Neural progenitor cell (in vitro differentiated cells): ENCODE results near the gene GPRIN3. TPM values are rescaled to one million over a fixed set of nuclear protein-coding genes. Genes with fewer than 3 reads are reported as not detected.

Source experiments
- DNase-seq: peaks from one replicate; pipeline ENCODE4 v3.0.0-alpha.2; 2016; ENCODE audit warnings: low spot score
- H2AFZ ChIP-seq: fragments of 200-600 bp; sonication (generic); replicated peaks from 2 replicates; pipeline ENCODE4 v1.6.1; 2016; ENCODE audit warnings: antibody characterized with exemption
- H3F3A ChIP-seq: fragments of 200-600 bp; sonication (generic); 2 replicates; pipeline ENCODE4 v1.6.1; 2016; ENCODE audit warnings: antibody characterized with exemption, low read depth
- H3K27ac ChIP-seq: fragments of 200-600 bp; sonication (generic); 2 replicates; pipeline ENCODE4 v1.5.1; 2016; ENCODE audit warnings: mild to moderate bottlenecking
- H3K27me3 ChIP-seq: fragments of 200-600 bp; sonication (generic); 2 replicates; pipeline ENCODE4 v1.6.1; 2016; ENCODE audit warnings: mild to moderate bottlenecking, moderate library complexity
- H3K36me3 ChIP-seq: fragments of 200-600 bp; sonication (generic); 2 replicates; pipeline ENCODE4 v1.5.1; 2016
- H3K4me1 ChIP-seq: fragments of 200-600 bp; sonication (generic); 2 replicates; pipeline ENCODE4 v1.6.1; 2016; ENCODE audit warnings: mixed run types
- H3K4me2 ChIP-seq: fragments of 200-600 bp; sonication (generic); 2 replicates; pipeline ENCODE4 v1.6.1; 2016
- H3K4me3 ChIP-seq: fragments of 200-600 bp; sonication (generic); 2 replicates; pipeline ENCODE4 v1.5.1; 2016
- H3K79me2 ChIP-seq: fragments of 200-600 bp; sonication (generic); 2 replicates; pipeline ENCODE4 v1.6.1; 2016; ENCODE audit warnings: low read depth
- H3K9ac ChIP-seq: fragments of 200-600 bp; sonication (generic); 2 replicates; pipeline ENCODE4 v1.6.1; 2016
- H3K9me3 ChIP-seq: fragments of 200-600 bp; sonication (generic); 2 replicates; pipeline ENCODE4 v1.5.1; 2016; ENCODE audit warnings: low read depth
- H4K20me1 ChIP-seq: fragments of 200-600 bp; sonication (generic); 2 replicates; pipeline ENCODE4 v1.6.1; 2016; ENCODE audit warnings: low read depth
- H3K27ac Mint-ChIP-seq: 3 replicates; pipeline ENCODE4 v1.8.0; 2021; ENCODE audit warnings: mixed read lengths
- H3K27me3 Mint-ChIP-seq: 2 replicates; pipeline ENCODE4 v1.8.0; 2022; ENCODE audit warnings: low read depth, mild to moderate bottlenecking, inconsistent platforms, moderate library complexity, mixed read lengths; ENCODE audit not compliant: insufficient read depth
- H3K36me3 Mint-ChIP-seq: 3 replicates; pipeline ENCODE4 v1.8.0; 2021; ENCODE audit warnings: mixed read lengths
- H3K4me1 Mint-ChIP-seq: 3 replicates; pipeline ENCODE4 v1.8.0; 2021; ENCODE audit warnings: mixed read lengths
- H3K4me3 Mint-ChIP-seq: 3 replicates; pipeline ENCODE4 v1.8.0; 2021; ENCODE audit warnings: mild to moderate bottlenecking, moderate library complexity, mixed read lengths
- H3K9me3 Mint-ChIP-seq: 3 replicates; pipeline ENCODE4 v1.8.0; 2020; ENCODE audit warnings: mixed read lengths
- EZH2 ChIP-seq: fragments of 200-600 bp; sonication (generic); IDR thresholded peaks from 2 replicates; pipeline ENCODE4 v1.6.1; 2017; ENCODE audit warnings: antibody characterized with exemption, mild to moderate bottlenecking, moderate library complexity
- EZH2phosphoT487 ChIP-seq: fragments of 200-600 bp; sonication (generic); IDR thresholded peaks from 2 replicates; pipeline ENCODE4 v1.6.1; 2017; ENCODE audit warnings: antibody characterized with exemption
- total RNA-seq: library from RNA; depleted of rRNA; stranded (reverse); fragments of >200 nt; gene quantifications from 2 replicates; pipeline ENCODE4 v1.2.3, GENCODE V29; 2015; ENCODE audit warnings: low replicate concordance
- TF ChIP-seq, protein P1 (sequence below): fragments of 200-600 bp; sonication (generic); IDR thresholded peaks from 2 replicates; pipeline ENCODE4 v1.5.1; 2017; ENCODE audit warnings: antibody characterized with exemption, mild to moderate bottlenecking

The GPRIN3 gene
- total RNA-seq, 1 donor from 2014 or later = 0.15 TPM

DNA sequence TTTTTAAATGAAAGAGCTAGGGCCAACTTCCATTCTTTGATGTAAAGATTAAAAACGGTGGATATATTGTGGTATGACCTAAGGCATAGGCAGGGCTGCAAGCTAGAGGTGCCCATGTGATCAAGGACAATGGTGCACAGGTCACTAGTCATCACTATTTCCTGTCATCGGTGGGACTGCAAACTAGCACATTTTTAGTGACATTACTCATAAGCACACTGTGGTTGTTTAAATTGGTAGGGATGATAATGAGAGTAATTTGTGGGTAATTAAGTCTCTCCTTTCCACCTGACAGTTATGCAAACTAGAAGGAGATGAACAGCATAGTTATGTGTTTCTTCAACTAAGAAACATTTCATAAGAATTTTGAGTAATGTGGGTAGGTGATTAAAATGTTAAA, 85.4 kb downstream of the GPRIN3 start:
- H3K36me3 Mint-ChIP-seq = no peaks in the 10 kb centered on the region
- no peak overlapping the region for H3K9ac ChIP-seq
- H3K27ac Mint-ChIP-seq = no peak overlapping the region
- H3K9me3 Mint-ChIP-seq = no peaks in the 10 kb centered on the region
- H3K4me1 ChIP-seq = peaks cover 15% of the 10 kb centered on the region
- no peaks in the 10 kb centered on the region for H3K9me3 ChIP-seq
- no peak overlapping the region for H2AFZ ChIP-seq
- H3K4me2 ChIP-seq = no peak overlapping the region
- no peak overlapping the region for H3K4me3 Mint-ChIP-seq
- H3K4me1 Mint-ChIP-seq = peaks cover 7% of the 10 kb centered on the region
- no peaks in the 10 kb centered on the region for H3F3A ChIP-seq
- no peak overlapping the region for H3K27ac ChIP-seq
- DNase-seq = no peak
- H3K4me3 ChIP-seq = no peak overlapping the region
- TF ChIP-seq, protein P1, sequence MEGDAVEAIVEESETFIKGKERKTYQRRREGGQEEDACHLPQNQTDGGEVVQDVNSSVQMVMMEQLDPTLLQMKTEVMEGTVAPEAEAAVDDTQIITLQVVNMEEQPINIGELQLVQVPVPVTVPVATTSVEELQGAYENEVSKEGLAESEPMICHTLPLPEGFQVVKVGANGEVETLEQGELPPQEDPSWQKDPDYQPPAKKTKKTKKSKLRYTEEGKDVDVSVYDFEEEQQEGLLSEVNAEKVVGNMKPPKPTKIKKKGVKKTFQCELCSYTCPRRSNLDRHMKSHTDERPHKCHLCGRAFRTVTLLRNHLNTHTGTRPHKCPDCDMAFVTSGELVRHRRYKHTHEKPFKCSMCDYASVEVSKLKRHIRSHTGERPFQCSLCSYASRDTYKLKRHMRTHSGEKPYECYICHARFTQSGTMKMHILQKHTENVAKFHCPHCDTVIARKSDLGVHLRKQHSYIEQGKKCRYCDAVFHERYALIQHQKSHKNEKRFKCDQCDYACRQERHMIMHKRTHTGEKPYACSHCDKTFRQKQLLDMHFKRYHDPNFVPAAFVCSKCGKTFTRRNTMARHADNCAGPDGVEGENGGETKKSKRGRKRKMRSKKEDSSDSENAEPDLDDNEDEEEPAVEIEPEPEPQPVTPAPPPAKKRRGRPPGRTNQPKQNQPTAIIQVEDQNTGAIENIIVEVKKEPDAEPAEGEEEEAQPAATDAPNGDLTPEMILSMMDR = no peak
- no peak for TF ChIP-seq EZH2phosphoT487
- TF ChIP-seq EZH2 = no peak
- peaks cover 4% of the 10 kb centered on the region for H3K27me3 Mint-ChIP-seq
- no peaks in the 10 kb centered on the region for H3K79me2 ChIP-seq
- no peaks in the 10 kb centered on the region for H4K20me1 ChIP-seq
- no peaks in the 10 kb centered on the region for H3K27me3 ChIP-seq
- no peaks in the 10 kb centered on the region for H3K36me3 ChIP-seq

DNA sequence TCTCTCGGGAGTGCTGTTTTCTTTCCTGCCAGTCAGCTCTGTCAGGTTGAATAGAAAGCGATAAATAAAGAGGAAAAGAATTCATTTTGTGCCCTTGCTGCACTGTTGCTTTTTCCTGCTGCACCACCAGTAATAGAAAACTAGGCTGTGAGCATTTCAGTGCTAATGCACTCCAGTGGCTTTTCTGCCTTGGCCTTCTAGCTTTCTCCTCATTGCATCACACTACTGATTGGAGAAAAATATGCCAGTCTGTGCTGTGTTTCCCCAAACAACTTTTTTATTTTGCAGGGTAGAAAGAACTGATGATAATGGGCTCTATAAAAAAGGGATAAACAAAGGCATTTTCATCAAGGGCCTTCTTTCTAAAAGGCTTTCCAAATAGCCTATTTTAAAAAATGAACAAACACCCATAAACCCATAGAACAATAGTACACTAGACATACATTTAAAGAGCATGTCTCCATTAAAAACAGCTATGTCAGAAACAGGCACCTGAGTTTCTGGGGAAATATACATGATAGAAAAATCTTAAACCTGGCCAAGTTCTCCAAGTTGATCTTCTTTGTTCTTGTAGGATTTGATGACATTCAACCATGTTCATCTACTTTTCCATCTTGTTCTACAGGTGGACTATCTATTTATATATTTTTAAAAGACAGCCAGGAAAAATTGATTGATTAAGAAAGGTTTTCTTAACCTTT, 86.3 kb downstream of the GPRIN3 start:
- Histone ChIP-seq H3F3A (no peaks in the 10 kb centered on the region), H2AFZ (no peak overlapping the region), H3K36me3 (no peaks in the 10 kb centered on the region), H4K20me1 (no peaks in the 10 kb centered on the region), H3K4me1 (peaks cover 15% of the 10 kb centered on the region), H3K27ac (no peak overlapping the region), H3K27me3 (no peaks in the 10 kb centered on the region), H3K79me2 (no peaks in the 10 kb centered on the region), H3K9ac (no peak overlapping the region), H3K4me3 (no peak overlapping the region), H3K4me2 (no peak overlapping the region), H3K9me3 (no peaks in the 10 kb centered on the region)
- Mint-ChIP-seq H3K27ac (no peak overlapping the region), H3K4me1 (peaks cover 3% of the 10 kb centered on the region), H3K36me3 (no peaks in the 10 kb centered on the region), H3K27me3 (peaks cover 4% of the 10 kb centered on the region), H3K9me3 (no peaks in the 10 kb centered on the region), H3K4me3 (no peak overlapping the region)
- TF ChIP-seq EZH2phosphoT487 (no peak), EZH2 (no peak)
- TF ChIP-seq, protein P1 = no peak
- DNase-seq = no peak

DNA sequence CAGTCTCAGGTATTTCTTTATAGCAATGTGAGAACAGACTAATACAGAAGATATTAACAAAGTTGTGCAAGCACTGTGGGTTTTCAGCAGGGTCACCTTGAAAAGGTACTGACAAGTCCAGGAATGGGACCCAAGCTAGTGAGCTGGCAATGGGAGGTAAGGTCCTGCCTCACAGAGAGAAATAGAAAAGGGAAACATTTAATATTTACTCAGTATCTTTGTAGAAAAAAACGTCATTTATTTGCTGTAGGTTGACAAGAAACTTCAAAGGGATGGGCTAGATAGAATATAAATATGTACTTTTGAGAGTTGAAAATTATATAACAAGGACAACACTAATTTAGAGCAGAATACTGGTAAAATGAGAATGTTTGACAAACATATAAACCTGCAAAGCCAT, 89.0 kb downstream of the GPRIN3 start:
- Histone ChIP-seq H3K4me2 (no peak overlapping the region), H3F3A (no peaks in the 10 kb centered on the region), H3K27ac (no peak overlapping the region), H3K4me3 (no peak overlapping the region), H3K9ac (no peak overlapping the region), H3K36me3 (no peaks in the 10 kb centered on the region), H3K79me2 (no peaks in the 10 kb centered on the region), H3K27me3 (no peaks in the 10 kb centered on the region), H2AFZ (no peak overlapping the region), H3K9me3 (no peaks in the 10 kb centered on the region), H3K4me1 (peaks cover 12% of the 10 kb centered on the region), H4K20me1 (no peaks in the 10 kb centered on the region)
- TF ChIP-seq EZH2 = no peak
- no peak for TF ChIP-seq EZH2phosphoT487
- TF ChIP-seq, protein P1 = no peak
- no peaks in the 10 kb centered on the region for H3K36me3 Mint-ChIP-seq
- no peak overlapping the region for H3K4me3 Mint-ChIP-seq
- no peaks in the 10 kb centered on the region for H3K9me3 Mint-ChIP-seq
- H3K27me3 Mint-ChIP-seq = no peaks in the 10 kb centered on the region
- H3K27ac Mint-ChIP-seq = no peak overlapping the region
- DNase-seq = no peak
- peaks cover 3% of the 10 kb centered on the region for H3K4me1 Mint-ChIP-seq
